ENCODE results near the gene AP4S1.

The AP4S1 gene

DNA sequence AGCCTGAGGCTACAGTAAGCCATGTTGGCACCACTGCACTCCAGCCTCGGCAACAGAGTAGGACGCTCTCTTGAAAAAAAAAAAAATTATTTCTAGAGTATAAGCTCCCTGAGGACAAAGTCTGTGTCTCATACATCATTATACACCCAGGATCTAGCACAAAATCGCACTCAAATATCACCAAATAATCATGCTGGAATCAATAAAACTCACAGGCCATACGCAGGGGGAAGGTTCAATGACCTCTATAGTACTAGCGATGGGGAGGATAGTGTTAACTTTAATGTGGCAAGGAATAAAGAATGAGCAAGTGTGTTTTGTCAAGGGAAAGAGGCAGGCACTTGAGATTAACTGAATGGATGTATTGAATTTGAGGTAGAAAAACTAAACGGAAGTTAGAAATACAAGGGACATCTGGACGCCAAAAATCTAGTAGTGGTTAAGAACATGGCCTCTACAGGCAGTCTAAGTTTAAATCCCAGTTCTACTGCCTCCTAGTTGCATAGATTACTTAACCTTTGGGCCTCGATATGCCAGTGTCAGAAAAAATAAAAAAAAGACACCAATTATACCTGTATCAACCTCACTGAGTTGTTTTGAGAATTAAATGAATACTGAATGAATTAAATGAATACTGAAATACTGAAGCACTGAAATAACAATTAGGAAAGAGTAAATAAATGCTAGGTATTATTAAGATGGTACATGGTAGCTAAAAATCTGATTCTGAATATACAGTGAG is 4.4 kb upstream of the AP4S1 start:
- Histone ChIP-seq H3K4me3 (ENCODE audit: control insufficient read depth in 1 of 7, extremely low read depth in 1 of 7, insufficient read depth in 4 of 7, low read depth in 2 of 7, low read length in 6 of 7) (no peak overlapping the region), H3K27ac (ENCODE audit: insufficient read depth in 1 of 2, low read depth in 1 of 2, low read length in 2 of 2, poor library complexity in 1 of 2, severe bottlenecking in 2 of 2) (no peak overlapping the region), H3K9me3 (ENCODE audit: control extremely low read depth in 1 of 5, control insufficient read depth in 4 of 5, insufficient read depth in 2 of 5, low read depth in 1 of 5, low read length in 4 of 5) (no peaks in the 10 kb centered on the region), H3K4me1 (ENCODE audit: control extremely low read depth in 1 of 4, control insufficient read depth in 4 of 4, insufficient read depth in 4 of 4, low read length in 3 of 4) (peaks cover 10 to 22% (median 12%) of the 10 kb centered on the region in 4 experiments), H3K36me3 (ENCODE audit: control insufficient read depth in 4 of 4, insufficient read depth in 4 of 4, low read length in 3 of 4) (peaks cover 4 to 25% (median 11%) of the 10 kb centered on the region in 4 experiments), H3K27me3 (replicated peaks in 2 of 5; ENCODE audit: control insufficient read depth in 4 of 5, insufficient read depth in 5 of 5, low read length in 4 of 5) (no peaks in the 10 kb centered on the region)
- no peak for DNase-seq
- CTCF ChIA-PET, result no interaction called here
- WGBS (ENCODE audit: insufficient coverage), result 95% methylated on average over 5 of the region's 8 CpGs
- POLR2A ChIA-PET, result no interaction called here

DNA sequence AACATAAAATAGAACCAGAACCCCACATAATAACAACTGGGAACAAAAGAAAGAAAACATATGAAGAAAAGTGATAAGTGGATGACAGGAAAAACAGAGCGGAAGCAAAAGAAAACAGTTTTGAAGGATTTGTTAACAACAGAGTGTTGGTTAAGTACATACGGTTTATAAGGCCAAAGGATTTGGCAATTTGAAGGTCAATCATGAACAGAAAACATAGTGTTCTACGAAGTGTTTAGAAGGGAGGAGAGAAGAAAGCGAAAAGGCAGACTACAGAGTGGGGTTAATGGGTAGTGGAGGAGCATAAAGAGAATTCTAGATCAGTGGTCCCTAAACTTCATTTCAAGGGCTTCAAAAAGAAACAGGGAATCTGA is 3.9 kb upstream of the AP4S1 start:
- no peaks in the 10 kb centered on the region for H3K27me3 ChIP-seq (replicated peaks in 2 of 5; ENCODE audit: control insufficient read depth in 4 of 5, insufficient read depth in 5 of 5, low read length in 4 of 5)
- DNase-seq, result no peak
- H3K4me1 ChIP-seq (ENCODE audit: control extremely low read depth in 1 of 4, control insufficient read depth in 4 of 4, insufficient read depth in 4 of 4, low read length in 3 of 4), result peaks cover 10 to 22% (median 12%) of the 10 kb centered on the region in 4 experiments
- ChIA-PET POLR2A (no interaction called here), CTCF (no interaction called here)
- no peak overlapping the region for H3K27ac ChIP-seq (ENCODE audit: insufficient read depth in 1 of 2, low read depth in 1 of 2, low read length in 2 of 2, poor library complexity in 1 of 2, severe bottlenecking in 2 of 2)
- H3K4me3 ChIP-seq (ENCODE audit: control insufficient read depth in 1 of 7, extremely low read depth in 1 of 7, insufficient read depth in 4 of 7, low read depth in 2 of 7, low read length in 6 of 7), result no peak overlapping the region
- H3K9me3 ChIP-seq (ENCODE audit: control extremely low read depth in 1 of 5, control insufficient read depth in 4 of 5, insufficient read depth in 2 of 5, low read depth in 1 of 5, low read length in 4 of 5), result no peaks in the 10 kb centered on the region
- H3K36me3 ChIP-seq (ENCODE audit: control insufficient read depth in 4 of 4, insufficient read depth in 4 of 4, low read length in 3 of 4), result peaks cover 4 to 25% (median 11%) of the 10 kb centered on the region in 4 experiments
- WGBS (ENCODE audit: insufficient coverage), result 93% methylated on average over 3 of the region's 4 CpGs

DNA sequence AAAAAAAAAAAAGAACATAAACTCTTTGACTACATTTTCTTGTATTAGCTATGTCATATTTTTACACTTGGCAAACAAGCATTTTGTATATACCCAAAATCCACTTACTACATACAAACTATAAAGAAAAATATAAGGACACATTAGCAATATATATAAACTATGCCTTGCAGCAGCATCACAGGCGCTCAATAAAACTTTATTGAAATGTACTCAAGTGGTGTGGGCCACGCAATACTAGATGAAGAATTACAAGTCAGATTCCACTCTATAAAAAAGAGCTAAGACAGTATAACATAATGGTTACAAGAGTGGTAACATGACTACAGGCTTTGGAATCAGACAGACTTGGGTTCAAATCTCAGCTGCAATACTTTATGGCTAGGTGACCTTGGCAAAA is 3.1 kb upstream of the AP4S1 start:
- DNase-seq, result no peak
- ChIA-PET POLR2A (interaction anchor here (0.6 kb wide), 1 partner anchor 9 kb away, joined by 3 read pairs; no protein-coding TSS in a partner anchor), CTCF (no interaction called here)
- no peaks in the 10 kb centered on the region for H3K27me3 ChIP-seq (replicated peaks in 2 of 5; ENCODE audit: control insufficient read depth in 4 of 5, insufficient read depth in 5 of 5, low read length in 4 of 5)
- H3K4me3 ChIP-seq (ENCODE audit: control insufficient read depth in 1 of 7, extremely low read depth in 1 of 7, insufficient read depth in 4 of 7, low read depth in 2 of 7, low read length in 6 of 7), result no peak overlapping the region
- H3K36me3 ChIP-seq (ENCODE audit: control insufficient read depth in 4 of 4, insufficient read depth in 4 of 4, low read length in 3 of 4), result peaks cover 4 to 25% (median 11%) of the 10 kb centered on the region in 4 experiments
- no CpG with 5 or more reads among the region's 2 CpGs for WGBS (ENCODE audit: insufficient coverage)
- H3K9me3 ChIP-seq (ENCODE audit: control extremely low read depth in 1 of 5, control insufficient read depth in 4 of 5, insufficient read depth in 2 of 5, low read depth in 1 of 5, low read length in 4 of 5), result no peaks in the 10 kb centered on the region
- H3K4me1 ChIP-seq (ENCODE audit: control extremely low read depth in 1 of 4, control insufficient read depth in 4 of 4, insufficient read depth in 4 of 4, low read length in 3 of 4), result peaks cover 10 to 29% (median 17%) of the 10 kb centered on the region in 4 experiments
- H3K27ac ChIP-seq (ENCODE audit: insufficient read depth in 1 of 2, low read depth in 1 of 2, low read length in 2 of 2, poor library complexity in 1 of 2, severe bottlenecking in 2 of 2), result no peak overlapping the region

DNA sequence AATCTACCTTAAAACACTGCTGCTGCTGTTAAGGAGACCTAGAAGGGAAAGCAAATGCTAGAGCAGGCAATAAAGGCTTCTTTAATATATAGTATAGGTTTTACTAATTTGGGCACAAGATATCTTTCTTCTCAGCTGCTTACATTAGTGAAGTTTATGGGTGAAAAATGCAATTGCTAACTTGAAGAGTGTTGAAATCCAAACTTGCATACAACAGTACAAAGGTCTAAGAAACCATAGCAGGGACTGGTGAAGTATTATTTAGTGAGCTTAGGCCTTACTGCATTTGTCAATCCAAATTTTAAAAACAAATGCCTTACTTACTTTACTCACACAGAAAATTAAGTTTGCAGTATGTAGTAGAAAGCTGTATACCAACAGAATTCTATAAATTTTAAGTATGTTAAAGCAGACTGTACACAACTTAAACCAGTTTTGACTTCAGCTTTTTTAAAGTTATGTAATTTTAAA is 1.4 kb upstream of the AP4S1 start:
- Histone ChIP-seq H3K4me1 (ENCODE audit: control extremely low read depth in 1 of 4, control insufficient read depth in 4 of 4, insufficient read depth in 4 of 4, low read length in 3 of 4) (peaks cover 17 to 43% (median 20%) of the 10 kb centered on the region in 4 experiments), H3K27me3 (replicated peaks in 2 of 5; ENCODE audit: control insufficient read depth in 4 of 5, insufficient read depth in 5 of 5, low read length in 4 of 5) (no peaks in the 10 kb centered on the region), H3K27ac (ENCODE audit: insufficient read depth in 1 of 2, low read depth in 1 of 2, low read length in 2 of 2, poor library complexity in 1 of 2, severe bottlenecking in 2 of 2) (peak overlapping the region; percentile 89 to 96), H3K4me3 (ENCODE audit: control insufficient read depth in 1 of 7, extremely low read depth in 1 of 7, insufficient read depth in 4 of 7, low read depth in 2 of 7, low read length in 6 of 7) (peak overlapping the region in 5 of 7 experiments; percentile 8 to 99 (median 84)), H3K36me3 (ENCODE audit: control insufficient read depth in 4 of 4, insufficient read depth in 4 of 4, low read length in 3 of 4) (peaks cover 4 to 18% (median 9%) of the 10 kb centered on the region in 4 experiments), H3K9me3 (ENCODE audit: control extremely low read depth in 1 of 5, control insufficient read depth in 4 of 5, insufficient read depth in 2 of 5, low read depth in 1 of 5, low read length in 4 of 5) (no peaks in the 10 kb centered on the region)
- POLR2A ChIA-PET, result no interaction called here
- no peak for DNase-seq
- CTCF ChIA-PET, result interaction anchor here (1.0 to 1.2 kb wide), 2 partner anchors 8 to 22 kb away, joined by 3 to 5 read pairs; no protein-coding TSS in a partner anchor

DNA sequence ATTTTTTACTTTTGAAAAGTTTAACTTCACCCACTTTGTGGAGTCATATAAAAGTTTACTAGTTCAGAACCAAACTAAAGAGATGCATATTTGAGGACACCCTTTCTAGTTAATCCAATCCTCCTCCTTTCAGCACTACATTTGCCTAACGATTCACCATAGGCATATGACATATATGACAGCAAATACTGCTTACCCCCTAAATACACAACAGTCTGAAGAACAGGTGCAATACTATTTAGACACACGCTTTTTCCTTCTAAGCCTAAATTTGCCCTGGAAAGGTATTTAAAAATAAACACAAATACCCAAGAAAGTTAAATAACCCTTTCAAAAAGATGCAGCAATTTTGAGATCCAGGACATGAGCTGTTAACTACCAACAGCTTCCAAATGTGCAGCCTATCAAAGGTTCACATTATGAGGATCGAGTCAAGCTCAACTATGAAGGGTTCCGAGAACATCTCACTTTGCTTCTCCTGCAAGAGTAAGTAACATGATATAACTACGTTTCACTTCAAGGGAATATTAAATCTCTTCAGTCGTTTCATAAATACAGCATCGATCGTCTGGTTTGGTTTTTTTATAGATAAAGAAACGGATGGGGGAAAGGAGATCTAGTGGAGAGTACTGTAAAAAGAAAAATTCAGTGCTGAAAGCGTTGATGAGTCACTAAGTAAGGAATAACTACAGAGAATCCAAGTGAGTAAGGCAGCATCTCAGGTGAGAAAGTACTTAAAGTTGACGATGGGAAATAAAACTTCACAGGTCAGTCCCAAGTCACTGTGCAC is 677 bp upstream of the AP4S1 start:
- H3K4me3 ChIP-seq (ENCODE audit: control insufficient read depth in 1 of 7, extremely low read depth in 1 of 7, insufficient read depth in 4 of 7, low read depth in 2 of 7, low read length in 6 of 7), result peak overlapping the region; percentile 84 to 99 (median 98)
- peaks cover 4 to 18% (median 9%) of the 10 kb centered on the region in 4 experiments for H3K36me3 ChIP-seq (ENCODE audit: control insufficient read depth in 4 of 4, insufficient read depth in 4 of 4, low read length in 3 of 4)
- ChIA-PET CTCF (interaction anchor here (1.0 kb wide), 1 partner anchor 22 kb away, joined by 5 read pairs; no protein-coding TSS in a partner anchor), POLR2A (interaction anchor here (0.6 kb wide), 1 partner anchor 8 kb away, joined by 3 read pairs; no protein-coding TSS in a partner anchor)
- DNase-seq, result no peak
- no peaks in the 10 kb centered on the region for H3K9me3 ChIP-seq (ENCODE audit: control extremely low read depth in 1 of 5, control insufficient read depth in 4 of 5, insufficient read depth in 2 of 5, low read depth in 1 of 5, low read length in 4 of 5)
- H3K27ac ChIP-seq (ENCODE audit: insufficient read depth in 1 of 2, low read depth in 1 of 2, low read length in 2 of 2, poor library complexity in 1 of 2, severe bottlenecking in 2 of 2), result peak overlapping the region; percentile 89 to 96
- 8% methylated on average over 5 of the region's 11 CpGs for WGBS (ENCODE audit: insufficient coverage)
- no peaks in the 10 kb centered on the region for H3K27me3 ChIP-seq (replicated peaks in 2 of 5; ENCODE audit: control insufficient read depth in 4 of 5, insufficient read depth in 5 of 5, low read length in 4 of 5)
- H3K4me1 ChIP-seq (ENCODE audit: control extremely low read depth in 1 of 4, control insufficient read depth in 4 of 4, insufficient read depth in 4 of 4, low read length in 3 of 4), result peaks cover 17 to 51% (median 21%) of the 10 kb centered on the region in 4 experiments

DNA sequence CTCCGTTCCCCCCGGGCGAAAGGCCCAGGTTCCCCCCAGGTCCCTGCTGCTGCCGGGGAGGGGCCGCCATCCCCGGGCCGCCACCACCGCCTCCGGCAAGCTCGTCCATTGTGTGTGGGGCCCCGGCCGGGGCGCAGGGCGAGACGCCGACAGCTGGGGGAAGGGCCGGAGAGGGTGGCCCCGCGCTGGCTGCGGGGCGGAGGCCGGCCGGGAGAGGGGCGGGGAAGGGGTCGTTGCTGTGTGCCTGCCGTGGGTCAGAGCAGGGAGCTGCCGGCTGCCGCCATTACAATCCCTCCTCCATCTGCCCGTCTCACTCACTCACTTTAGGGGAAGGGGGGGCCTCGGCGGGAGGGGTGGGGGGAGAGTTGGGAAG is 614 bp downstream of the AP4S1 start, which contains the start of gene STRN3:
TSS of gene STRN3 (minus strand) at position 303 of the 373 bp plus-strand sequence. CDS start at position 109, 194 bp downstream.
- CTCF ChIA-PET, result interaction anchor here (0.6 to 1.6 kb wide), 5 partner anchors 12 to 74 kb away, joined by 3 to 5 read pairs (median 4); no protein-coding TSS in a partner anchor
- Histone ChIP-seq H3K4me1 (ENCODE audit: control extremely low read depth in 1 of 4, control insufficient read depth in 4 of 4, insufficient read depth in 4 of 4, low read length in 3 of 4) (peaks cover 17 to 55% (median 21%) of the 10 kb centered on the region in 4 experiments), H3K27me3 (replicated peaks in 2 of 5; ENCODE audit: control insufficient read depth in 4 of 5, insufficient read depth in 5 of 5, low read length in 4 of 5) (no peaks in the 10 kb centered on the region), H3K4me3 (ENCODE audit: control insufficient read depth in 1 of 7, extremely low read depth in 1 of 7, insufficient read depth in 4 of 7, low read depth in 2 of 7, low read length in 6 of 7) (peak within 1 kb of the TSS; percentile 84 to 99 (median 98)), H3K36me3 (ENCODE audit: control insufficient read depth in 4 of 4, insufficient read depth in 4 of 4, low read length in 3 of 4) (peaks cover 1 to 10% (median 4%) of the 10 kb centered on the region in 4 experiments), H3K9me3 (ENCODE audit: control extremely low read depth in 1 of 5, control insufficient read depth in 4 of 5, insufficient read depth in 2 of 5, low read depth in 1 of 5, low read length in 4 of 5) (no peaks in the 10 kb centered on the region), H3K27ac (ENCODE audit: insufficient read depth in 1 of 2, low read depth in 1 of 2, low read length in 2 of 2, poor library complexity in 1 of 2, severe bottlenecking in 2 of 2) (peak within 1 kb of the TSS; percentile 89 to 96)
- POLR2A ChIA-PET, result interaction anchor here (0.6 to 2.1 kb wide), 6 partner anchors 9 to 43 kb away, joined by 3 to 8 read pairs (median 6); no protein-coding TSS in a partner anchor
- 0% methylated on average over 2 of the region's 31 CpGs for WGBS (ENCODE audit: insufficient coverage)
- no peak for DNase-seq
